ENCODE data around the gene PDE4D.

DNA sequence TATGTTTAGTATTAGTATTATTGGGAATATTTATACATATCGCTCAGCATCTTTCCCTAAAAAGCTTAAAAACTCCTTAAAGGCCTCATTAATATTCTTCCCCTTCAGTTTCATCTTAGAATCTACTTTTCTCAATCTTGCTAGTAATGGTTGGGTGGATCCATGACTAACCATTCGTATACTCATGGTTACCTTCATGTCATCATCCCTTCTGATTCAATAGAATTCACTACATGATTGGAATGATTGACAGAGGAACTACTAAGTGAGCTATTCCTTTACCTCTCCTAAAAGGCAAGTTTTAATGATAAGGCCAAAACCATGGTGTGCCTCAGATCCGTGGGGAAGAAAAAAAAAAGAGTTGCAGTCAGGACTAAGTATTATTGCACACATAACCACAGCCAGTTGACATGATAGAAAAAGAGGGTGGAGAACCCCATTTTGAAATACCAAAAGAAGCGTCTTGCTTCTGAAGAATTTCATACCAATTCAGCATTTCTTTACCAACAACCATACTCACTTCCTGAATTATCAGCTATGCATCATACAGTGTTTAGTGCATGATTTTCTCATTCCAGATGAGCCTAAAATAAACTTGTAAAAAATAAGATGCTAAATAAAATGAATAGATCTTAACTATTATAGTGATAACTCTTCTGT is 624.6 kb downstream of the PDE4D start:
- TF ChIP-seq CTCF (IDR thresholded peaks at IDR 0.05) (no peak), POLR2AphosphoS5 (IDR thresholded peaks at IDR 0.05; ENCODE audit: low read depth, low read length) (no peak)
